Tongue (tissue), 3 donors: ENCODE data around the gene UBTFL1. TPM values are rescaled to one million over a fixed set of nuclear protein-coding genes. Genes with fewer than 3 reads are reported as not detected.
"Not testable (repeated sequence)": the region's sequence is repeated elsewhere in the genome, so short reads cannot be mapped to it uniquely, and the experiment has no call there.

Experiments used
- DNase-seq: peaks from one replicate; pipeline ENCODE4 v3.0.0-alpha.2; 2015
- small RNA-seq: library from RNA; depleted of rRNA; stranded (forward); fragments of <200 nt; gene quantifications from one replicate; pipeline ENCODE3, GENCODE V24; 2014; ENCODE audit warnings: low replicate concordance
- total RNA-seq: library from RNA; depleted of rRNA; stranded (reverse); fragments of >200 nt; gene quantifications from one replicate; pipeline ENCODE4 v1.2.3, GENCODE V29; 2014

Gene UBTFL1
- total RNA-seq = not detected

GRCh38 chr11:90085650-90086049 is at the start of gene UBTFL1:
Gene UBTFL1, plus strand, starts transcription at chr11:90085950. Its CDS starts 0 bp downstream, at chr11:90085950.
- not testable (repeated sequence) for DNase-seq

GRCh38 chr11:90051591-90052209 is 34.0 kb upstream of the UBTFL1 start:
- not testable (repeated sequence) for DNase-seq

GRCh38 chr11:90052311-90052710 is 33.4 kb upstream of the UBTFL1 start:
- DNase-seq = not testable (repeated sequence)

- DNase-seq = not testable (repeated sequence)
Measured at GRCh38 chr11:90053545-90053944, 32.2 kb upstream of the UBTFL1 start.

- DNase-seq = not testable (repeated sequence)
Measured at GRCh38 chr11:90088731-90089130, 3.0 kb downstream of the UBTFL1 start.

GRCh38 chr11:90095230-90095924 is 9.6 kb downstream of the UBTFL1 start:
- not testable (repeated sequence) for DNase-seq

GRCh38 chr11:90098261-90098660 is 12.5 kb downstream of the UBTFL1 start:
- not testable (repeated sequence) for DNase-seq

GRCh38 chr11:90100431-90100830 is 14.7 kb downstream of the UBTFL1 start:
- no peak for DNase-seq

- peak; percentile 5 for DNase-seq
Measured at GRCh38 chr11:90113541-90113940, 27.8 kb downstream of the UBTFL1 start.

- no peak for DNase-seq
Measured at GRCh38 chr11:90120191-90120590, 34.4 kb downstream of the UBTFL1 start.

- no peak for DNase-seq
Measured at GRCh38 chr11:90124371-90124770, 38.6 kb downstream of the UBTFL1 start.

GRCh38 chr11:90124946-90125345 is 39.2 kb downstream of the UBTFL1 start:
- DNase-seq = no peak

GRCh38 chr11:90133560-90134477 is 48.1 kb downstream of the UBTFL1 start:
- DNase-seq = peak; percentile 2

- DNase-seq = peak; percentile 60
Measured at GRCh38 chr11:90134478-90135003, 48.8 kb downstream of the UBTFL1 start, which contains the start of gene NAALAD2. Gene NAALAD2, plus strand, starts transcription at chr11:90134663. Its CDS starts 96 bp downstream, at chr11:90134759.

- DNase-seq = no peak
Measured at GRCh38 chr11:90135016-90135415, 49.3 kb downstream of the UBTFL1 start.

Small RNA genes within 50 kb of the gene (small RNA-seq; reads per million reads assigned to genes)
- gene AP000827.1 = not detected
- gene RF00275 = not detected

Other genes starting within 250 kb of the UBTFL1 start
- not detected for gene TRIM64B, start 207.5 kb upstream of the UBTFL1 start, total RNA-seq
- not detected for gene TRIM49D1, start 163.7 kb upstream of the UBTFL1 start, total RNA-seq
- not detected for gene TRIM49D2, start 161.9 kb upstream of the UBTFL1 start, total RNA-seq
- gene TRIM64, start 119.9 kb upstream of the UBTFL1 start, total RNA-seq = not detected
- gene TRIM49C, start 54.8 kb upstream of the UBTFL1 start, total RNA-seq = not detected
- gene NAALAD2, start 48.7 kb downstream of the UBTFL1 start, total RNA-seq = 8.5 TPM
- gene CHORDC1, start 137.1 kb downstream of the UBTFL1 start, total RNA-seq = 54.8 TPM